ENCODE results near the gene SPATC1L.

Gene SPATC1L

DNA sequence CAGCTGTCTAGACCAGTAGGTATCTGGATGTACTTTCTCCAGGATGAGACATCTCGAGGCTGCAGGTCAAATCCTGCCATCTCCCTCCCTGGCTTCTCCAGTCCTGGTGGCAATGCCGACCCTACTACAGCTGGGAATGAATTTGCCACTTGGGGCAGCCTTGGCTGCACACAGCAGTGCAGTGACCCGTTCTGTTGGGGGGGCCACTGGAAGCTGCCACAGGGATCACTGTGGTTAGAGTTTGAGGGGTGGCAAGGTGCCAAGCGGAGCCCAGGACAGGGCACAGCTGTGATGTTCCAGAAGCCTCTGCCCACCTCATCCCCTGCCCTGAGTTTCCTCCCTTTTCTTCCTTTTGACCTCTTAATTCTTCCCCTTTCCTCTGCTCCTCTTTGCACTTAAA is 69.3 kb downstream of the SPATC1L start:
- H3K36me3 Mint-ChIP-seq: no peaks in the 10 kb centered on the region
- peaks cover 9% of the 10 kb centered on the region for H3K27me3 Mint-ChIP-seq
- no peaks in the 10 kb centered on the region for H3K9me3 Mint-ChIP-seq
- no peak overlapping the region for H3K4me3 Mint-ChIP-seq
- no peak overlapping the region for H3K27ac Mint-ChIP-seq
- H3K4me1 Mint-ChIP-seq: no peaks in the 10 kb centered on the region
- no peak for ATAC-seq

DNA sequence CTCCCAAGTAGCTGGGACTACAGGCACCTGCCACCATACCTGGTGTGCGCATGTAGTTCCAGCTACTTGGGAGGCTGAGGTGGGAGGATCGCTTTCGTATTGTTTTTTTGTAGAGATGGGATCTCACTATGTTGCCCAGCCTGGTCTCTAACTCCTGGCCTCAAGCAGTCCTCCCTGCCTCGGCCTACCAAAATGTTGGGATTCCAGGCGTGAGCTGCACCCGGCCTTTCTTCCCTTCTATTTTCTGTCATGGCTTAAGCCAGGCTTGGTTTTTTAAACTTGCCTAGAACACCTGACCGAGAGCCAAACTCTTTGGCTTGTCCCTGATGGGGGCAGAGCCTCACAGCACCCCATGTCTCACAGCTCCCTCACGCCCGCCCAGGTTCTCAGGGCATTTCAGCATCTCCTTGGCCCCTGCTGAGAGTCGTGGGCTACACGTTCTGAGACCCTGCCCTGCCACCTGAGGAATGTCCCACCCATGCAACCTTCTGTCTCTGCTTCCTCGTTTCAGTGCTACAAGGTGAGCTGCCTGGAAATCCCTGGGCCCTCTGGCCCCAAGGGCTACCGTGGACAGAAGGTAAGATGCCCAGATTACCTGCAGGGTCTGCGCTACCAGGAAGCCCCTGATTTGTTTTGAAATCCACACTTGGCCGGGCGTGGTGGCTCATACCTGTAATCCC is 70.6 kb downstream of the SPATC1L start:
- no peaks in the 10 kb centered on the region for H3K9me3 Mint-ChIP-seq
- H3K4me1 Mint-ChIP-seq: no peaks in the 10 kb centered on the region
- ATAC-seq: no peak
- no peak overlapping the region for H3K4me3 Mint-ChIP-seq
- no peak overlapping the region for H3K27ac Mint-ChIP-seq
- no peaks in the 10 kb centered on the region for H3K36me3 Mint-ChIP-seq
- no peaks in the 10 kb centered on the region for H3K27me3 Mint-ChIP-seq

DNA sequence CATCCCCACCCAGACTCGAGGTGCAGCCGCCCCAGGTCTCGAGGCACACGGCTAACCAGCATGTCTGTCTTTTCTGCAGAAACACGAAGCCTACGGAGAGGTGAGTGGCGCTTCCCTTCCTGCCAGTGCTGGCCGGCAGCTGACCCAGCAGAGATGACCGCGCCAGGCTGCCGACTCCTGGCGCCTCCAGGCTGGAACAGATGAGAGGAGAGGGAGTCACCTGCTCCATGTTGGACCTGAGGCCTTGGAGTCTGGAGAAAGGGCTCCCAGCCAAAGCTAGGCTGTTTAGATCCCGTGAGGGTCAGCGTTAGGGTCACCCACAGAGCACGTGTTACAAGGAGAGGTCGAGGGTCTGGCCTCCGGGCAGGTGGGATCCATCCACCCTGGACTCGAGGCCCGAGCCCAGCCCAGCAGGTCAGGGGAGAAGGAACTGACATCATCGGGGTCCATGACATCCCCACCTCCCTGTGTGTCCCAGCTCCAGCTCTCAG is 71.5 kb downstream of the SPATC1L start:
- no peaks in the 10 kb centered on the region for H3K36me3 Mint-ChIP-seq
- H3K27ac Mint-ChIP-seq: no peak overlapping the region
- no peaks in the 10 kb centered on the region for H3K4me1 Mint-ChIP-seq
- H3K4me3 Mint-ChIP-seq: no peak overlapping the region
- ATAC-seq: no peak
- peaks cover 7% of the 10 kb centered on the region for H3K27me3 Mint-ChIP-seq
- peaks cover 4% of the 10 kb centered on the region for H3K9me3 Mint-ChIP-seq

DNA sequence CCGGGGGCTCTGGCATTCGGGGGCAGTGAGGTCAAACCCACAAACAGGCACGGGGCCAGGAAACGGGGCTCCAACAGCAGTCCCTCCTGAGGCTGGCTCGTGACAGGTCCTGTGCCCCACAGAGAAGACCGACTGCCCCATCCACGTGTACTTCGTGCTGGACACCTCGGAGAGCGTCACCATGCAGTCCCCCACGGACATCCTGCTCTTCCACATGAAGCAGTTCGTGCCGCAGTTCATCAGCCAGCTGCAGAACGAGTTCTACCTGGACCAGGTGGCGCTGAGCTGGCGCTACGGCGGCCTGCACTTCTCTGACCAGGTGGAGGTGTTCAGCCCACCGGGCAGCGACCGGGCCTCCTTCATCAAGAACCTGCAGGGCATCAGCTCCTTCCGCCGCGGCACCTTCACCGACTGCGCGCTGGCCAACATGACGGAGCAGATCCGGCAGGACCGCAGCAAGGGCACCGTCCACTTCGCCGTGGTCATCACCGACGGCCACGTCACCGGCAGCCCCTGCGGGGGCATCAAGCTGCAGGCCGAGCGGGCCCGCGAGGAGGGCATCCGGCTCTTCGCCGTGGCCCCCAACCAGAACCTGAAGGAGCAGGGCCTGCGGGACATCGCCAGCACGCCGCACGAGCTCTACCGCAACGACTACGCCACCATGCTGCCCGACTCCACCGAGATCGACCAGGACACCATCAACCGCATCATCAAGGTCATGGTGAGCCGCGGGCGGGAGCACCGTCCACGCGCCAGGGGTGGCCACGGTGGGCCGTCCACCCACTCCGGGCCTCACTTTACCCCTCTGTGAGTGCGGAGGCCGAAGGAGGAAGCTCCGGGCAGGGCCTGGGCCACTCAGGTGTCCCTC is 72.2 kb downstream of the SPATC1L start:
- Mint-ChIP-seq H3K4me1 (no peaks in the 10 kb centered on the region), H3K36me3 (no peaks in the 10 kb centered on the region), H3K27me3 (peaks cover 13% of the 10 kb centered on the region), H3K4me3 (no peak overlapping the region), H3K9me3 (peaks cover 10% of the 10 kb centered on the region), H3K27ac (no peak overlapping the region)
- ATAC-seq: no peak

DNA sequence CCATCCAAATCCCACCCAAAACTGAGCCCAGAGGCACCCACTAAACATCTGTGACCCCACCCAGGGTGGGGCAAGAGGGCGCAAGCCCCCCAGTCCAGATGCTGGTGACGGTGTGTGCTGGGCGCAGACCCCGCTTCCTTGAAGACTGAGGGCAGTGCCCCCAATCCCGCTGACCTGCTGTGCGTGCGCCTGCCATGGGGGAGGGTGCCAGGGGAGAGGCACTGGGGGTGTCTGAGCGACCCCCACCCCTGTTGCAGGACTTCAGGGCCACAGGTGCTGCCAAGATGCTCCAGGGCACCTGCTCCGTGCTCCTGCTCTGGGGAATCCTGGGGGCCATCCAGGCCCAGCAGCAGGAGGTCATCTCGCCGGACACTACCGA is 73.1 kb downstream of the SPATC1L start:
- H3K9me3 Mint-ChIP-seq: peaks cover 13% of the 10 kb centered on the region
- no peak overlapping the region for H3K4me3 Mint-ChIP-seq
- H3K36me3 Mint-ChIP-seq: no peaks in the 10 kb centered on the region
- no peak overlapping the region for H3K27ac Mint-ChIP-seq
- no peak for ATAC-seq
- H3K27me3 Mint-ChIP-seq: peaks cover 13% of the 10 kb centered on the region
- no peaks in the 10 kb centered on the region for H3K4me1 Mint-ChIP-seq
